GM18498 (cell line): ENCODE results near the gene POLR2F.

Experiments
- ATAC-seq: cut with Tn5 transposase; IDR thresholded peaks from one replicate; pipeline ENCODE4 v1.9.1; 2021; ENCODE audit warnings: mild to moderate bottlenecking, moderate library complexity; ENCODE audit not compliant: unreplicated experiment

The POLR2F gene

DNA sequence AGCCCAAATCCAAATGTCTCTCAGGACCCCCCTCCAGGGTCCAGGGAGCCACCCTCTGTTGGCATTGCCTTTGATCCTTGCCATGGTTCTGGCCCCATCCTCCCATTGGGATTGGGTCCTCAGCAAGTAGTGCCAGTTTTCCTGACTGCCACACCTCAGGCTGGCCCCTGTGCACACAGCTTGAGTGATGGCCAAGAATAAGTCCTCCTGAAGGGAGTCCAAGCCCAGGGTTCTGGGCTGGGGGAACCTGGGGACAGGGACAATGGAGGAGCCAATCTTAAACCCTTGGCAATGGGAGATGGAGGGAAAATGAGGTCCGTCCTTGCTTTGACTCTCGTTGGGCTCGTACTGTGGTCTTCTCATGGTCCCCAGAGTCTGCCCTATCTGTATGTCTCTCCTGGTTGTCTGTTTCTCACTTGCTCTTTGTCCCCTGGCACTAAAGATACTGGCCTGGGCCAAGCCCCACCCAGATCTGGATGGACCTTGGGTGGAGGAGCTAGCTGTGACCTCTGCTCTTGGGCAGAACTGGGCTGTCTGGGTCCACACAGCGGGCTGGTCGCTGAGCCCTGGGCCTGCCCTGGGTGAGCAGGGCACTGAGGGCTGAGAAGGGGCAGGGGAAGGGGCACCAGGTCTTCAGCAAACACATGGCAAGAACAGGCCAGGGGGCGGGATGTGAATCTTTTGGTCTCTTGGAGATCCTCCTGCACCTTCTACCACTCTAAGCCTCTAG lies 27.9 kb downstream of the POLR2F start:
- ATAC-seq: no peak

GRCh38 chr22:37982151-37982785 lies 28.8 kb downstream of the POLR2F start:
- no peak for ATAC-seq

DNA sequence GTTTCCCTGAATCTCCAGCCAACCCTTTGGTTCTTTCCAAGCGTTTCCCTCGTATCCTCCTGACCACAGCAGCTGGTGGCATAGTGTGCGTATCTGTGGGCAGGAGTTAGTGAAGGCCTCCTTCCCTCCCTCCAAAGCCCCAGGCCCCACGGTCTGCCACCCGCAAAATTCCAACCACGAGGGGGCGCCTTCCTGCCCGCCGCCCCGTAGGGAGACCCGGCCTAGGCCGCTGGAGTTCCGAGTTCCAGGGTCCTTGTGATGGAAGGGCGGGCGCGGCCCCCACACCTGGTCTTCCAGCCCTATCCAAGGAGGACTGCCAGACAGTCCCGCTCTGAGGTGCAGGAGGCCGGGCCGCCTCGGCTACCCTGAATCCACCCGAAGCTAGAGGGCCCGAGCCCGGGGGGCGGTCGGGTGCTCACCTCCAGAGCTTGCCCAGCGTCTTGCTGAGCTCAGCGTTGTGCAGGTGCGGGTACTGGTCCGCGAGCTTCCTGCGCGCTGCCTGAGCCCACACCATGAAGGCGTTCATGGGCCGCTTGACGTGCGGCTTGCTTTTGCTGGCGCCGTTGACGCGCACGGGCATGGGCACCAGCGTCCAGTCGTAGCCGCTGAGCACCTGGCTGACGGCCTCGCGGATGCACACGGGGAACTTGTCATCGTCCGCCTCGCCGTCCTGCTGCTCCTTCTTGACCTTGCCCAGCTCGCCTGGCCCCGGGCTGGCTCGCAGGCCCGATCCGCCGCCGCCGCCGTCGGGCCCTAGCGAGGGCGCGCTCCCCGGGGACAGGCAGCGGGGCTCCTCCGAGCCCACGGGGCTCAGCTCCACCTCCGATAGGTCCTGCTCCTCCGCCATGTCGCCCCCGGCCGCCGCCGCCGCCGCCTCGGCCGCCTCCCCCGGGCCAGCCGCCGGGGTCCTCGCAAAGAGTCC lies 29.7 kb downstream of the POLR2F start:
- no peak for ATAC-seq

GRCh38 chr22:37983860-37984791 lies 30.6 kb downstream of the POLR2F start, which contains the start of gene SOX10:
Gene SOX10 (minus strand): TSS chr22:37984555. CDS start chr22:37983784, 771 bp downstream.
- no peak for ATAC-seq

DNA sequence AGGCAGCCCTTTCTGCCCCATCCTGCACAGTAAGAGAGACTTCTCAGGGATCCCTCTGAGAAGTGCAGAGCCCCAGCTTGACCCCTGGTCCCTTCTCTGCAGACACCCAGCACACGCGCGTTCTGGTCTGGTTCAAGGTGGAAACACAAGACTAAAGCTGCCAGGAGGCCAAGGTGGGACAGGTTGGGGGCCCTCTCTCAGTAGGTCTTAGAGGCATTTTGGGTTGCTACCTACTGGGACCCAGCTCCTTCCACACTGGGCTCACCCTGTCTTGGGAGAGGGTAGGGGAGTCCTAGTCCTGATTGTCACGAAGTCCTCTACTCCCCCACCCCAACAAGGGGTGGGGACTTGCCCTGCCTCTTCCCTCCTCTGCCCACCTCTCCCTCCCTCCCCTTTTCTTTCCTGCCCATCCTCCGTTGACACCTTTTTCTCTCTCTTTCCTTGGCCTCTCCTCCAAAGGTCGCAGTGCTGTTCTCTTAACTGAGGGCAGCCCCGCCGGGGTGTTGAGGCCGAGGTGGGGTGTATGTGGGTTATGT lies 31.6 kb downstream of the POLR2F start:
- ATAC-seq: no peak

- ATAC-seq: no peak
Measured at GRCh38 chr22:37985751-37986281, 32.3 kb downstream of the POLR2F start.

GRCh38 chr22:37986371-37986770 lies 32.9 kb downstream of the POLR2F start:
- no peak for ATAC-seq

- no peak for ATAC-seq
Measured at GRCh38 chr22:37989146-37990045, 35.9 kb downstream of the POLR2F start.

DNA sequence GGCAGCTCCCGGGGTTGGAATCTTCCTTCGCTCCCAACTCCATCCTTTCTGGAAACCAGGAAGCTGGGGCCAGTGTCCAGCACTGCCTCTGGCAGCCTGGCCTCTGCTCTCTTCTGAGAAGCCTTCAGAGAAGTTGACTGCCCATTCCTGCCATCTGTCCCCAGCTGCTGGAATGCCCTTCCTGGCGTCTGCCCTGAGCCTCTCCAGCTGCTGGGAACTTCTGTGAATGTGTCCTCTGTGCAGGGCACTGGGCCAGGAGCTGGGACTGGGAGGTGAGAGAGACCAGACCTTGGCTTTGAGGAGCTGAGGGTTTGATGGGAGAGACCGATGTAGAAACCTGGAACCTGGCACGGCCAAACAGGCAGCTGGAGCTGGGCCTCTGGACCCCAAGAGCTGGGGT lies 36.8 kb downstream of the POLR2F start:
- ATAC-seq: no peak

GRCh38 chr22:37990862-37991261 lies 37.4 kb downstream of the POLR2F start:
- no peak for ATAC-seq

DNA sequence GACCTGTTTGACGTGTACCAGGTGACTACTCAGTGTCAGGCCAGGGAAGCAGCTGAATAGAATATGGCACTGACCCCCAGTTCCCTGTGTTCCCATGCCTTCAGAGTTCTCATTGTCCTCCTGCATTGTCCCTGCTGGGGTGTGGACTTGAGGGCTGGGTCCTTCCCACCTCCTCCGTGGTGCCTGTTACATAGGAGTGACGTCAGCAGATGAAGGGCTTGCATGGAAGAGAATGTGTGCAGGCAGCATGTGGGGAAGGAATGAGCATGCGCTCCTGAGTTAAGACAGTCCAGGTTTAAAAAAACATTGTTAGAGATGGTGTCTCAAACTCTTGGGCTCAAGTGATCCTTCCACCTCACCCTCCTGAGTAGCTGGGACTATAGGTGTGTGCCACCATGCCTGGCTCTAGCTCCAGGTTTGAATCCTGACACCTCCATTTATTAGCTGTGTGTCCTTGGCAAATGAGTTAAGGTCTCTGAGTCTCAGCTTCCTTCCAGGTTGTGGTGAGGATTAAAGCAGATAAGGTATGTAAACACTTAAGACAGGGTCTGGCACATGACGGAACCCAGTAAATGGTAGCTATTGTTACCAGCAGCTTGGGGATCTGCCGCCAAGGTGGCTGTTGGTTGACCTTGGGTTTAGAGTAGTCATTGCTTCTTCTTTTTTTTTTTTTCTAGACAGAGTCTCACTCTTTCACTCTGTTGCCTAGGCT lies 38.4 kb downstream of the POLR2F start:
- no peak for ATAC-seq

DNA sequence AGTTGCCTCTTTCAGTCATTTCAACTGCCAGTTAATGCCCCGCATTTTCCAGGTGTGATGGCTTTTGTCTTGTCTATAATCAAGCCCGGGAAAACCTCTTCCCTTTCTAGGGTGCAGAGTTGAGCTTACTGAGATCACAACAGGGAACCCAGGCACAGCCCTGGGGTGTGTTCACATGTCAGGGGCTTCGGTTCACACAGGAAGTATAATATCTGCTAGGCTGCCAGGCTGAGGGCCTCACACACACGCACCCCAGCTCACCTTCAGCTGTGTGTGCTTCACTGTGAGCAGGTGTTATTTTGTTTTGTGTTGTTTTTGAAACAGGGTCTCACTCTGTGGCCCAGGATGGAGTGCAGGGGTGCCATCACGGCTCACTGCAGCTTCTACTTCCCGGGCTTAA lies 40.5 kb downstream of the POLR2F start:
- no peak for ATAC-seq

DNA sequence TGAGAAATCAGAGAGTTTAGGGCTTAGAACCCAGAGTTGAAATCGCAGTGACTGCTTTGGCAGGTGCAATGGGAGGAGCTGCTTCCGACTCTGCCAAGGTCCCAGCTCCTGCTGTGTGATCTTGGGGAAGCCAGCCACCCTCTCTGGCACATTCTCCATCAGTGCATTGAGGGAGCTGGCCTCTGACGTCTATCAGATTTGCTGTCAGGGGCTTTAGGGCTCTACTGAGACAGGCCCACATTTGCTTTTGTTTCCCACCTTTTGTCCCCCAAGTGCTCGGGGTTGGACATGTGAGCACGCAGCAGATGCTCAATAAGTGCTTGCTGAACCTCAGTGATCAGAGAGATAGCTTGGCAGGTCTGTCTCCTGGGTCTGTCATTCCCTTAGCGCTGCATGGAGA lies 41.5 kb downstream of the POLR2F start:
- ATAC-seq: no peak

DNA sequence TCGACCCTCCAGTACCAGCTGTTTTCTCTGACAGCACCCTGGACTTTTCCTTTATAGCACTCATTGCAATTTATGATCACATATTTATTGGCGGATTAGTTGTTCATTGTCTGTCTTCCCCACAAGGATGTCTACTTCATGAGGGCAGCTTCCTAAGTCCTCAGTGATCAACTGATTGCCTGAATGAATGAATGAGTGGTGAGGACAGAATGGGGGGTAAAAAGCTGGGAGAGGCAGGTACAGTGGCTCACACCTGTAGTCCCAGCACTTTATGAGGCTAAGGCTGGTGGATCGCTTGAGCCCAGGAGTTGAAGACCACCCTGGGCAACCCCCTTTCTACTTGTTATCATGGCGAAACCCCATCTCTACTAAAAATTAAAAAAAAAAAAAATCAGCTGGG lies 42.0 kb downstream of the POLR2F start:
- no peak for ATAC-seq

DNA sequence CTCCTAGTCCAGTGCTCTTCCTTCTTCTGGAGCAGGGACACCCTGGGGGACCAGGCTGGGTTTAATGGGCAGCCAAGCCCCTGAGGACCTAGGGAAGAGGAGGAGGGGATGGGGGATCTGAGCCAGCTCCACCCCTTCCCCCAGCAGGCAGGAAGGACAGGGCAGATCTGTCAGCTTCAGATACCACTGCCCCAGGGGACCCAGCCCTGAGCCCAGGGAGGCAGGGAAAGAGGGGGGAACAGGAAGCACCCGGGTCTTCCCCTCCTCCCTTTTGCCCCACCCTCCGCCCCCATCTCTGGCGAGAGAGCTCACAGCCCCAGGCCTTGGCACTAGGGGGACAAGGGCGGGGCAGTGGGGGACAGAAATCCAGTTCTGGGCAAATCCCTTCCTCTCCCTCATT lies 42.6 kb downstream of the POLR2F start:
- ATAC-seq: no peak

DNA sequence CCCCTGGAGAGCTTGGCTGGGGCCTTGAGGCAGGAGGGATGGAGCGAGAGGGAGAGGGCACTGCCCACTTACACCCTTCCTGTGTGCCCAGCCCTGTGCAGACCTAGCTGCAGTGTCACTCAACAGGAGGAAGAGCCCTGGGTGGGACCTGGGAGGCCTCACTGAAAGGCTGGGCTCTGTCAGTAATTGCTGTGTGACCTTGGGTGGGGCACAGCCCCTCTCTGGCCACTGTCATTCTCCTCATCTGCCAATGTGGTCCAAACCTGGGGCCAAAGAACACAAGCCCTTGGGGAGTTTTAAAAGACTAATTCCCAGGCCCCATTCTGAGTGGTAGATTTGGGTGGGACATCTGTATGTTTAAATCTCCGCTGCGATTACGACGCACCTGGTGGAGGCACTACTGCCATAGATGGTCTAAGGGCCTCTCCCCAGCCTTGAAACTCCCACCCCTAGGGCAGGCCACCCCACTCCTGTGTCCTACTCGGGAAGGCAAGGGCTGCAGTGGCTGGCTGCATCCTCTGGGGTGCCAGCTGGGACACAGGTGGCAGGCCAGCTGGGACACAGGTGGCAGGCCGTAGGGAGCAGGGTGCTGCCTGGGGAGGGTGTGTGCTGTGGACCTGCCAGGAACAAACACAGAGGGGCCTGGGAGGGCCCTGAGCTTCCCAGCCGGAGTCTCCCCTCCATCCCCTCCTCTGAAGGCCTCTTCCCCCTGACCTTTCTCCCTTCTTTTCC lies 43.2 kb downstream of the POLR2F start:
- no peak for ATAC-seq

DNA sequence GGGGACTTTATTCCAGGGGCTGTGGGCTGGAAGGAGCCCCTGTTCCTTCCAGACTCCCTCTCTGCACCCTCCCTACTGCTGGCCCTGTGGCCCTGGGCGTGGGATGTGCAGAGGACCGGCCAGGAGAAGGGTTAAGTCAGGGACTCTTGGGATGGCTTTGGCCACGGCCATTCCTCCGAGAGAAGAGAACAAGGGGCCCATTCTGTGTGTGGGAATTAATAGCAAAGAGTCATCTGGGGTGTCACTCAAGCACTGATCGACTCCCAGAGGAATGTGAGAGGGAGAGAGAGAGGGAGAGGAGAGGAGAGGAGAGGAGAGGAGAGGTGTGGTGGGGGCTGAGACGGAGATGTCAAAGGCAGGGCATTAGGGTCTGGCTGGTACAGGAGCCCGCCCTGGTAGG lies 45.0 kb downstream of the POLR2F start:
- no peak for ATAC-seq

DNA sequence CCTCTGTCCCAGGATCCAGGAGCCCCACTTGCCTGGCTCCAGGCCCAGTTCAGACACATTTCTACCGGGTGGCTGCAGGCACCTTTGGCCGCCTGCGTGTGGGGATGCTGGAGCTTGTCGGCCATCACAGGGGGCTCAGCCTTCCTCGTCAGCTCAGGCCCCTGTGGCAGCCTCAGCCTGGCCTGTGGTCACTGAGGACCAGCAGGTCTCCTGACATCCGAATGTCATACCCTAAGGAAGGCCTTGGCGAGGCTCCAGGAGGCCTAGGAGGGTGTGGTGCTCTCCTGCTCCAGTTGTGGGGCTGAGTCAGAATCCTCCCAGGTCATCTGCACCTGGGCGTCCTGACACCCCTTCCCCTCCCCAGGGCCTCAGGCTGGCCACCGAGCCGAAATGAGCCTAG lies 45.7 kb downstream of the POLR2F start:
- no peak for ATAC-seq
